ENCODE results near the gene NFKB2.

The NFKB2 gene

GRCh38 chr10:102449321-102450123 lies 54.0 kb downstream of the NFKB2 start:
- in situ Hi-C loops (cut with MboI; ENCODE audit: low pct_unique_long_range_greater_than_20kb, low sequenced_read_pairs, unreplicated experiment), result no loop called here
- TF ChIP-seq CTCF (IDR thresholded peaks at IDR 0.05; ENCODE audit: extremely low read depth, insufficient read depth, missing control alignments), result no peak
- peak; percentile 75 for DNase-seq (ENCODE audit: low spot score)

- no peak for DNase-seq (ENCODE audit: low spot score)
- in situ Hi-C loops (cut with MboI; ENCODE audit: low pct_unique_long_range_greater_than_20kb, low sequenced_read_pairs, unreplicated experiment), result no loop called here
- no peak for TF ChIP-seq CTCF (IDR thresholded peaks at IDR 0.05; ENCODE audit: extremely low read depth, insufficient read depth, missing control alignments)
Observed at GRCh38 chr10:102450124-102450373, 54.5 kb downstream of the NFKB2 start.

GRCh38 chr10:102450374-102451104 lies 55.0 kb downstream of the NFKB2 start:
- no peak for TF ChIP-seq CTCF (IDR thresholded peaks at IDR 0.05; ENCODE audit: extremely low read depth, insufficient read depth, missing control alignments)
- in situ Hi-C loops (cut with MboI; ENCODE audit: low pct_unique_long_range_greater_than_20kb, low sequenced_read_pairs, unreplicated experiment), result no loop called here
- peak; percentile 92 for DNase-seq (ENCODE audit: low spot score)

GRCh38 chr10:102451105-102451969 lies 55.8 kb downstream of the NFKB2 start, which contains the start of gene C10orf95:
Gene C10orf95 (minus strand): TSS chr10:102451543. CDS start chr10:102451093, 450 bp downstream.
- DNase-seq (ENCODE audit: low spot score), result no peak
- in situ Hi-C loops (cut with MboI; ENCODE audit: low pct_unique_long_range_greater_than_20kb, low sequenced_read_pairs, unreplicated experiment), result no loop called here
- TF ChIP-seq CTCF (IDR thresholded peaks at IDR 0.05; ENCODE audit: extremely low read depth, insufficient read depth, missing control alignments), result no peak

All from GM13977 (cell line).